GM13977 (cell line): ENCODE results near the gene POU2AF1.

Experiments used
- DNase-seq: peaks from one replicate; pipeline ENCODE4 v3.0.0; 2012; ENCODE audit warnings: low spot score
- CTCF ChIP-seq: IDR thresholded peaks from 2 replicates; pipeline ENCODE4 v1.5.1; 2012; ENCODE audit warnings: mild to moderate bottlenecking, control low read depth; ENCODE audit not compliant: insufficient read depth; ENCODE audit errors: extremely low read depth, missing control alignments
- in situ Hi-C: fragments of 300-500 bp; cut with MboI; formaldehyde crosslinking; loops from one replicate; pipeline ENCODE4 v1.12.0; 2022; ENCODE audit warnings: low sequenced_read_pairs, low pct_unique_long_range_greater_than_20kb, mixed read lengths, inconsistent platforms; ENCODE audit not compliant: unreplicated experiment

The POU2AF1 gene

GRCh38 chr11:111382451-111382850 is 3.4 kb upstream of the POU2AF1 start:
- DNase-seq: no peak

GRCh38 chr11:111379602-111380136 is 594 bp upstream of the POU2AF1 start:
- no peak for TF ChIP-seq CTCF
- no peak for DNase-seq
- in situ Hi-C loops: loop anchor here (5.0 kb wide), 1 partner anchor 38 kb away; no protein-coding TSS in a partner anchor

More at GRCh38 chr11:111382451-111382850, 3.4 kb upstream of the POU2AF1 start:
- TF ChIP-seq CTCF: no peak
- in situ Hi-C loops: no loop called here

- in situ Hi-C loops: loop anchor here (5.0 kb wide), 1 partner anchor 39 kb away; no protein-coding TSS in a partner anchor
- no peak for DNase-seq
- TF ChIP-seq CTCF: no peak
Measured at GRCh38 chr11:111378185-111378860, 752 bp downstream of the POU2AF1 start.

GRCh38 chr11:111376181-111376871 is 2.7 kb downstream of the POU2AF1 start:
- no peak for TF ChIP-seq CTCF
- in situ Hi-C loops: loop anchor here (5.0 kb wide), 1 partner anchor 41 kb away; no protein-coding TSS in a partner anchor
- DNase-seq: no peak

DNA sequence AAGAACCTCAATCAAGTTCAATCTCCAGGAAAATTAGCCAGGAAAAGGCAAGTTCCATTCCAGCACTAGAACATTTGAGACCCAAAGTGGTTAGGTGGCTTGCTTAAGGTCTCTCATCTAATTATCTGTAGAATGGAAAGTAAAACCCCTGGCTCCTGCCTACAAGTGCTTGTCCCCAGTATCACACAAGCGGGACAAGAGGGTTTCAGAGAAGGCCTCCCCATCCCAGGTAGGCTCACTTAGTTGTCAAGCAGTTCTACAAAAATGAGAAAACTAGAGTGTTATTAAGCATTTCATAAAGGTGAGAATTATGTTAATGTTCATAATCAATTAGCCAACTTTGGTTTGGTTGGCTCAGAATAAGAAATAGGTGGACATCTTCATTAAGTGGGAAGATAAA is 5.5 kb downstream of the POU2AF1 start:
- no peak for DNase-seq
- in situ Hi-C loops: no loop called here
- no peak for TF ChIP-seq CTCF

DNA sequence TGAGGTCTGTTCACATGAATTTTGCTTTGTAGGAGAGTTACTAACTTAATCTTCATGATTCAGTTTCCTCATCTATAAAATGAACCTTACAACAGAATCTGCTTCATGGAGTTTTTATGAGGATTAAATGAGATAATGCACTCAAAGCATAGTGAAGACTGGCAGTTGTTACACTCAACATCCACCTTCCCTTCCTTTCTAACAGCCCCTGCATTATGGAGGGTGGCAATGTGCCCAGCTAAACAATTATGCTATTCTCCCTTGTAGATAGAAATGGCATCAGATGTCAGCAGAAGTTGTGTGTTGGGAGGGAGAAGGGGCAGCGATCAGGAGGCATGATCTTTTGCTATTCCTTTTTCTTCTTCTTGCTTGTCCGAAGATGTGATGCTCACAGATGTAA is 6.5 kb downstream of the POU2AF1 start:
- DNase-seq: no peak
- in situ Hi-C loops: no loop called here

More for the DNA sequence above, 6.5 kb downstream of the POU2AF1 start:
- TF ChIP-seq CTCF: no peak
